H1 (cell line): ENCODE results near the gene PDXDC1. TPM values are rescaled to one million over a fixed set of nuclear protein-coding genes. Genes with fewer than 3 reads are reported as not detected.

ENCODE experiments used
- CTCF ChIA-PET: fragments of 300-600 bp; sonication (Branson Sonifier 250); formaldehyde crosslinking; loops from one replicate; lab custom pipeline; 2021; ENCODE audit not compliant: partially characterized antibody; lab: Charles Lee
- POLR2A ChIA-PET: fragments of 300-600 bp; sonication (Branson Sonifier 250); formaldehyde crosslinking; loops from one replicate; lab custom pipeline; 2021; ENCODE audit warnings: inconsistent platforms; ENCODE audit not compliant: partially characterized antibody; lab: Charles Lee
- DNase-seq, 2 experiments: peaks; one replicate each; pipeline versions ENCODE4 v3.0.0 to v3.0.0-alpha.2; 2010 to 2022; ENCODE audit warnings: low spot score in 2 of 2, low read depth in 1 of 2, mixed read lengths in 1 of 2
- FAIRE-seq: peaks from 2 replicates; lab custom pipeline; 2011; peaks lifted over from hg19 to GRCh38; lab: Jason Lieb, UNC
- H2AFZ ChIP-seq: 2 replicates; pipeline ENCODE4 v1.8.1; 2012; ENCODE audit warnings: low read length, inconsistent platforms
- H2AK5ac ChIP-seq: 2 replicates; pipeline ENCODE4 v1.6.1; 2013; ENCODE audit warnings: low read depth, low read length
- H2BK120ac ChIP-seq: replicated peaks from 2 replicates; pipeline ENCODE3; 2013; ENCODE audit warnings: low read depth, low read length, inconsistent platforms
- H2BK12ac ChIP-seq: 2 replicates; pipeline ENCODE4 v1.6.1; 2013; ENCODE audit warnings: low read depth, low read length
- H2BK15ac ChIP-seq: 2 replicates; pipeline ENCODE4 v1.6.1; 2013; ENCODE audit warnings: low read length
- H2BK20ac ChIP-seq: 2 replicates; pipeline ENCODE4 v1.6.1; 2013; ENCODE audit warnings: low read length
- H2BK5ac ChIP-seq: 2 replicates; pipeline ENCODE4 v1.6.1; 2013; ENCODE audit warnings: low read depth, low read length
- H3K14ac ChIP-seq: 2 replicates; pipeline ENCODE4 v1.6.1; 2013; ENCODE audit warnings: inconsistent platforms; ENCODE audit not compliant: insufficient read length
- H3K18ac ChIP-seq: 2 replicates; pipeline ENCODE4 v1.6.1; 2013; ENCODE audit warnings: low read length; ENCODE audit errors: extremely low read depth
- H3K23ac ChIP-seq: 2 replicates; pipeline ENCODE4 v1.6.1; 2013; ENCODE audit warnings: inconsistent platforms; ENCODE audit not compliant: insufficient read length
- H3K23me2 ChIP-seq: 2 replicates; pipeline ENCODE4 v1.6.1; 2013; ENCODE audit warnings: low read depth, low read length
- H3K27ac ChIP-seq: 2 replicates; pipeline ENCODE4 v1.6.1; 2011; ENCODE audit warnings: low read depth, low read length, inconsistent platforms
- H3K27me3 ChIP-seq, 4 experiments: replicated peaks in 1 of 4; 1 replicate in 1 of 4; 2 replicates in 3 of 4; pipeline versions ENCODE4 v1.6.1 to v1.8.1; 2011 to 2013; ENCODE audit warnings: low read length in 3 of 4, mild to moderate bottlenecking in 3 of 4, inconsistent platforms in 2 of 4, mixed read lengths in 2 of 4, moderate library complexity in 1 of 4; ENCODE audit not compliant: control insufficient read depth in 3 of 4, insufficient read depth in 3 of 4; ENCODE audit errors: extremely low read depth in 1 of 4
- H3K36me3 ChIP-seq, 4 experiments: 2 replicates each; pipeline versions ENCODE4 v1.6.1 to v1.8.1; 2011 to 2013; ENCODE audit warnings: mild to moderate bottlenecking in 4 of 4, low read length in 3 of 4, moderate library complexity in 2 of 4, control low read depth in 1 of 4, inconsistent platforms in 1 of 4; ENCODE audit not compliant: insufficient read depth in 4 of 4, control insufficient read depth in 2 of 4
- H3K4ac ChIP-seq: replicated peaks from 2 replicates; pipeline ENCODE3; 2013; ENCODE audit warnings: low read length, low read depth, mixed read lengths, inconsistent platforms; ENCODE audit not compliant: insufficient read length
- H3K4me1 ChIP-seq, 4 experiments: replicated peaks in 1 of 4; 1 replicate in 1 of 4; 2 replicates in 3 of 4; pipeline versions ENCODE4 v1.6.1 to v1.8.1; 2011 to 2013; ENCODE audit warnings: low read length in 3 of 4, inconsistent platforms in 2 of 4, mixed read lengths in 1 of 4; ENCODE audit not compliant: insufficient read depth in 4 of 4, control insufficient read depth in 3 of 4
- H3K4me2 ChIP-seq, 2 experiments: 2 replicates each; pipeline versions ENCODE4 v1.6.1 to v1.8.1; 2011 to 2013; ENCODE audit warnings: low read depth in 2 of 2, low read length in 2 of 2, control low read depth in 1 of 2, inconsistent platforms in 1 of 2, mild to moderate bottlenecking in 1 of 2; ENCODE audit not compliant: insufficient read depth in 1 of 2
- H3K4me3 ChIP-seq, 4 experiments: fragments of 200-600, 300-600 bp in 1 of 4; sonication (generic), shearing (Covaris generic), sonication (Bioruptor Twin) in 1 of 4; 2 replicates each; pipeline versions ENCODE4 v1.5.1 to v1.8.1; 2011 to 2016; ENCODE audit warnings: low read length in 4 of 4, low read depth in 3 of 4, control low read depth in 2 of 4, inconsistent platforms in 2 of 4, mild to moderate bottlenecking in 2 of 4, mixed read lengths in 1 of 4, moderate library complexity in 1 of 4; ENCODE audit not compliant: insufficient read depth in 2 of 4; ENCODE audit errors: extremely low read depth in 1 of 4
- H3K56ac ChIP-seq: replicated peaks from 2 replicates; pipeline ENCODE3; 2013; ENCODE audit warnings: low read depth, mild to moderate bottlenecking, mixed read lengths, low read length, inconsistent platforms; ENCODE audit not compliant: insufficient read length
- H3K79me1 ChIP-seq: 2 replicates; pipeline ENCODE4 v1.6.1; 2013; ENCODE audit warnings: low read depth, low read length, control low read depth
- H3K79me2 ChIP-seq, 2 experiments: 2 replicates each; pipeline versions ENCODE4 v1.6.1 to v1.8.1; 2012 to 2013; ENCODE audit warnings: low read length in 2 of 2, mild to moderate bottlenecking in 2 of 2, inconsistent platforms in 1 of 2; ENCODE audit not compliant: insufficient read depth in 2 of 2, control insufficient read depth in 1 of 2
- H3K9ac ChIP-seq, 4 experiments: replicated peaks in 1 of 4; 1 replicate in 1 of 4; 2 replicates in 3 of 4; pipeline versions ENCODE4 v1.6.1 to v1.8.1; 2011 to 2013; ENCODE audit warnings: low read depth in 3 of 4, low read length in 3 of 4, control low read depth in 2 of 4, mild to moderate bottlenecking in 2 of 4, moderate library complexity in 2 of 4, inconsistent platforms in 1 of 4; ENCODE audit errors: extremely low read depth in 1 of 4
- H3K9me3 ChIP-seq, 2 experiments: 2 replicates each; pipeline versions ENCODE4 v1.6.1 to v1.8.1; 2012 to 2013; ENCODE audit warnings: mild to moderate bottlenecking in 2 of 2, moderate library complexity in 2 of 2, control low read depth in 1 of 2, inconsistent platforms in 1 of 2, low read depth in 1 of 2, low read length in 1 of 2, mixed read lengths in 1 of 2; ENCODE audit not compliant: insufficient read depth in 2 of 2
- H4K20me1 ChIP-seq, 2 experiments: replicated peaks in 1 of 2; 2 replicates each; pipeline versions ENCODE3 to v1.8.1; 2011 to 2013; ENCODE audit warnings: inconsistent platforms in 2 of 2, low read length in 2 of 2, mild to moderate bottlenecking in 1 of 2; ENCODE audit not compliant: insufficient read depth in 2 of 2, control insufficient read depth in 1 of 2
- H4K5ac ChIP-seq: 2 replicates; pipeline ENCODE4 v1.6.1; 2013; ENCODE audit warnings: low read length, low read depth, mixed read lengths, inconsistent platforms; ENCODE audit not compliant: insufficient read length
- H4K8ac ChIP-seq: 2 replicates; pipeline ENCODE4 v1.8.0; 2013; ENCODE audit warnings: mild to moderate bottlenecking, moderate library complexity, low read length, inconsistent platforms; ENCODE audit not compliant: insufficient read depth; ENCODE audit errors: extremely low read depth
- H4K91ac ChIP-seq: replicated peaks from 2 replicates; pipeline ENCODE3; 2013; ENCODE audit warnings: low read length, mixed read lengths, inconsistent platforms; ENCODE audit not compliant: insufficient read length
- BACH1 ChIP-seq: IDR thresholded peaks from 2 replicates; pipeline ENCODE4 v1.6.1; 2012; ENCODE audit warnings: low read length, improper control_type of control experiment
- CEBPB ChIP-seq: IDR thresholded peaks from 2 replicates; pipeline ENCODE4 v1.6.1; 2012; ENCODE audit warnings: low read depth, low read length
- CREB1 ChIP-seq: IDR thresholded peaks from 2 replicates; pipeline ENCODE4 v1.6.1; 2012; ENCODE audit warnings: inconsistent platforms
- JUN ChIP-seq: IDR thresholded peaks from 2 replicates; pipeline ENCODE4 v1.6.1; 2011; ENCODE audit warnings: low read depth, mild to moderate bottlenecking, improper control_type of control experiment, low read length
- KDM5A ChIP-seq: fragments of 200-600 bp; IDR thresholded peaks from 2 replicates; pipeline ENCODE4 v1.7.1; 2012; ENCODE audit warnings: mild to moderate bottlenecking, low read length, inconsistent platforms, mixed read lengths
- MAX ChIP-seq: IDR thresholded peaks from 2 replicates; pipeline ENCODE4 v1.6.1; 2012; ENCODE audit warnings: inconsistent platforms
- NANOG ChIP-seq: IDR thresholded peaks from 2 replicates; pipeline ENCODE4 v1.6.1; 2011; ENCODE audit warnings: low read length, low read depth, mild to moderate bottlenecking, inconsistent platforms; ENCODE audit not compliant: insufficient read depth, poor library complexity, severe bottlenecking
- NRF1 ChIP-seq: IDR thresholded peaks from 2 replicates; pipeline ENCODE4 v1.6.1; 2011; ENCODE audit warnings: mild to moderate bottlenecking, low read depth, low read length, improper control_type of control experiment
- POU5F1 ChIP-seq: IDR thresholded peaks from 2 replicates; pipeline ENCODE4 v1.6.1; 2011; ENCODE audit warnings: low read depth, mild to moderate bottlenecking, low read length, moderate library complexity
- RAD21 ChIP-seq, 2 experiments: IDR thresholded peaks in 1 of 2; conservative IDR thresholded peaks in 1 of 2; 2 replicates each; pipeline ENCODE4 v1.6.1; 2011; ENCODE audit warnings: low read depth in 2 of 2, low read length in 2 of 2, improper control_type of control experiment in 1 of 2, inconsistent platforms in 1 of 2, mild to moderate bottlenecking in 1 of 2, moderate library complexity in 1 of 2
- SIRT6 ChIP-seq: IDR thresholded peaks from one replicate; pipeline ENCODE4 v1.7.1; 2012; ENCODE audit warnings: low read length, inconsistent platforms
- SUZ12 ChIP-seq: fragments of 200-600 bp; sonication (generic); IDR thresholded peaks from 2 replicates; pipeline ENCODE4 v1.6.1; 2012; ENCODE audit warnings: mild to moderate bottlenecking, inconsistent platforms, low read length, moderate library complexity, mixed read lengths
- TEAD4 ChIP-seq: IDR thresholded peaks from 2 replicates; pipeline ENCODE4 v1.6.1; 2012; ENCODE audit warnings: low read depth, low read length, inconsistent platforms, mixed read lengths
- ZNF274 ChIP-seq: IDR thresholded peaks from 2 replicates; pipeline ENCODE4 v1.7.0; 2012; ENCODE audit warnings: low read length, borderline replicate concordance; ENCODE audit errors: extremely low read depth
- WGBS, 2 experiments: shearing (Covaris generic) in 1 of 2; methylation state at CpG; one replicate each; pipeline versions ENCODE4 v1.1.6 to v1.1.7; 2013 to 2015; ENCODE audit warnings: low lambda C conversion rate in 2 of 2, mixed read lengths in 2 of 2, inconsistent platforms in 1 of 2, low coverage in 1 of 2, missing lambda C conversion rate in 1 of 2; ENCODE audit not compliant: insufficient replicate concordance in 2 of 2, insufficient coverage in 1 of 2, insufficient read length in 1 of 2; ENCODE audit errors: extremely low coverage in 1 of 2, missing lambda C conversion rate in 1 of 2; 5-methylcytosine and 5-hydroxymethylcytosine counted together
- polyA plus RNA-seq, 7 experiments: library from polyadenylated mRNA; depleted of rRNA in 3 of 7; stranded (reverse) in 5 of 7; unstranded in 2 of 7; fragments of >200 nt in 5 of 7; fragments of 200-250 nt in 2 of 7; gene quantifications; 1 replicate in 5 of 7; 2 replicates in 1 of 7; 4 replicates in 1 of 7; pipeline versions ENCODE4 v1.2.1 to v1.2.3, GENCODE V29; 2011 to 2013; ENCODE audit warnings: missing spikeins in 2 of 7, mixed read lengths in 2 of 7
- total RNA-seq: library from RNA; stranded (reverse); fragmentation: NEBNext Ultra II Directional; extraction: Animal tissue kit (Norgen Biotek cat#: 25700); gene quantifications from 2 replicates; pipeline ENCODE4 v1.2.1, GENCODE V29; 2021

The PDXDC1 gene
- total and polyA plus RNA-seq, 2 of the 8 experiments (the other 6 are each of a cell fraction or from before 2014, with no cell fraction given), result 56.6 to 118 TPM

- H2BK20ac ChIP-seq, result no peak overlapping the region
- no peak overlapping the region for H2AK5ac ChIP-seq
- H4K91ac ChIP-seq, result no peak overlapping the region
- H3K4ac ChIP-seq, result no peak overlapping the region
- POLR2A ChIA-PET, result interaction anchor here (1.2 kb wide), 1 partner anchor 13 kb away, joined by 3 read pairs; no protein-coding TSS in a partner anchor
- no peak overlapping the region for H3K27ac ChIP-seq
- no peak overlapping the region for H3K14ac ChIP-seq
- H3K27me3 ChIP-seq, result no peaks in the 10 kb centered on the region; a peak in 1 of 7 replicates
- peaks cover 0 to 24% of the 10 kb centered on the region in 2 experiments; a peak in 3 of 4 replicates for H3K79me2 ChIP-seq
- H3K4me1 ChIP-seq, result peaks cover 0 to 2% (median 0%) of the 10 kb centered on the region in 4 experiments; a peak in 2 of 7 replicates
- H2BK12ac ChIP-seq, result no peak overlapping the region
- no peak overlapping the region for H4K5ac ChIP-seq
- no peak overlapping the region for H3K56ac ChIP-seq
- no peak for DNase-seq
- H3K9ac ChIP-seq, result no peak overlapping the region
- H3K18ac ChIP-seq, result no peak overlapping the region
- no peak overlapping the region for H2BK120ac ChIP-seq
- peak overlapping the region in 1 of 2 experiments; percentile 66; a peak in 1 of 4 replicates for H3K4me2 ChIP-seq
- H2AFZ ChIP-seq, result no peak overlapping the region
- H3K4me3 ChIP-seq, result no peak overlapping the region
- H3K23ac ChIP-seq, result no peak overlapping the region
- H3K23me2 ChIP-seq, result no peaks in the 10 kb centered on the region; the same call in 1 of the 2 replicates
- WGBS, 2 experiments, result 93% methylated on average over 10 of the region's 10 CpGs; no CpG with 5 or more reads in 1 of the 2 experiments
- peaks cover 0 to 4% (median under 1%) of the 10 kb centered on the region in 4 experiments; a peak in 5 of 8 replicates for H3K36me3 ChIP-seq
- FAIRE-seq, result no peak
- no peak overlapping the region for H4K8ac ChIP-seq
- no peaks in the 10 kb centered on the region for H3K9me3 ChIP-seq
- peaks cover 0 to 5% of the 10 kb centered on the region in 2 experiments for H4K20me1 ChIP-seq
- CTCF ChIA-PET, result interaction anchor here (1.5 kb wide), 1 partner anchor 13 kb away, joined by 4 read pairs; no protein-coding TSS in a partner anchor
- H2BK5ac ChIP-seq, result no peak overlapping the region
- no peak overlapping the region for H2BK15ac ChIP-seq
- 0 out of 2 replicates have a peak, but pooled peaks cover 7% of the 10 kb centered on the region for H3K79me1 ChIP-seq
- TF ChIP-seq KDM5A (no peak), CREB1 (no peak), ZNF274 (no peak), SUZ12 (no peak), JUN (no peak), BACH1 (no peak), RAD21 (IDR thresholded peaks at IDR 0.05 in 1 of 2, conservative IDR thresholded peaks at IDR 0.05 in 1 of 2; ENCODE audit: low read depth in 2 of 2, low read length in 2 of 2) (no peak), POU5F1 (no peak), TEAD4 (no peak), NRF1 (no peak), SIRT6 (no peak), CEBPB (no peak), NANOG (no peak), MAX (no peak)
Measured at GRCh38 chr16:15053904-15054303, 79.1 kb downstream of the PDXDC1 start.
